GM12874 (cell line): Measurements from ENCODE around the gene DNAH17.

Experiments
- CTCF ChIP-seq: IDR thresholded peaks from 2 replicates; pipeline ENCODE4 v1.5.1; 2011; ENCODE audit warnings: low read depth, mild to moderate bottlenecking, control low read depth, low read length, moderate library complexity; ENCODE audit not compliant: insufficient read depth

DNAH17 gene, protein sequence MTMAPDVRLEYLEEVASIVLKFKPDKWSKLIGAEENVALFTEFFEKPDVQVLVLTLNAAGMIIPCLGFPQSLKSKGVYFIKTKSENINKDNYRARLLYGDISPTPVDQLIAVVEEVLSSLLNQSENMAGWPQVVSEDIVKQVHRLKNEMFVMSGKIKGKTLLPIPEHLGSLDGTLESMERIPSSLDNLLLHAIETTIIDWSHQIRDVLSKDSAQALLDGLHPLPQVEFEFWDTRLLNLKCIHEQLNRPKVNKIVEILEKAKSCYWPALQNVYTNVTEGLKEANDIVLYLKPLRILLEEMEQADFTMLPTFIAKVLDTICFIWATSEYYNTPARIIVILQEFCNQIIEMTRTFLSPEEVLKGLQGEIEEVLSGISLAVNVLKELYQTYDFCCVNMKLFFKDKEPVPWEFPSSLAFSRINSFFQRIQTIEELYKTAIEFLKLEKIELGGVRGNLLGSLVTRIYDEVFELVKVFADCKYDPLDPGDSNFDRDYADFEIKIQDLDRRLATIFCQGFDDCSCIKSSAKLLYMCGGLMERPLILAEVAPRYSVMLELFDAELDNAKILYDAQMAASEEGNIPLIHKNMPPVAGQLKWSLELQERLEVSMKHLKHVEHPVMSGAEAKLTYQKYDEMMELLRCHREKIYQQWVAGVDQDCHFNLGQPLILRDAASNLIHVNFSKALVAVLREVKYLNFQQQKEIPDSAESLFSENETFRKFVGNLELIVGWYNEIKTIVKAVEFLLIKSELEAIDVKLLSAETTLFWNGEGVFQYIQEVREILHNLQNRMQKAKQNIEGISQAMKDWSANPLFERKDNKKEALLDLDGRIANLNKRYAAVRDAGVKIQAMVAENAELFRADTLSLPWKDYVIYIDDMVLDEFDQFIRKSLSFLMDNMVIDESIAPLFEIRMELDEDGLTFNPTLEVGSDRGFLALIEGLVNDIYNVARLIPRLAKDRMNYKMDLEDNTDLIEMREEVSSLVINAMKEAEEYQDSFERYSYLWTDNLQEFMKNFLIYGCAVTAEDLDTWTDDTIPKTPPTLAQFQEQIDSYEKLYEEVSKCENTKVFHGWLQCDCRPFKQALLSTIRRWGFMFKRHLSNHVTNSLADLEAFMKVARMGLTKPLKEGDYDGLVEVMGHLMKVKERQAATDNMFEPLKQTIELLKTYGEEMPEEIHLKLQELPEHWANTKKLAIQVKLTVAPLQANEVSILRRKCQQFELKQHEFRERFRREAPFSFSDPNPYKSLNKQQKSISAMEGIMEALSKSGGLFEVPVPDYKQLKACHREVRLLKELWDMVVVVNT (N-terminal part only)

DNA sequence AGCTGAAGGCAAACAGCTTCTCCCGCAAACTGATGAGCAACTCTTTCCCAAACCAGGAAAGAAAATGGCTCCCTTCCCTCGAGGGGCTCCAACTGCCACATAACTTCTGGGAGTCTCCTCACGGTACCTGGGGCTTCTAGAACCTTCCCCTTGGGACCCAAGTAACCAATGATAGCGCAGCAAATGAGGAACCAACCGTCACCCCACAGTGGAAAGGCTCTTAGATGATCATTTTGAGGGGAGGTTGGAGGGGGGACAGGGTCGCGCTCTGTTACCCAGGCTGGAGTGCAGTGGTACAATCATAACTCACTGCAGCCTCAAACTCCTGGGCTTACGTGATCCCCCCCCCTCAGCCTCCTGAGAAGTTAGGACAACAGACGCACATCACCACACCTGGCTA, at the start of gene DNAH17:
TSS of gene DNAH17 (minus strand) at position 101 of the 400 bp plus-strand sequence. CDS start 2,339 bp downstream, outside the sequence.
- no peak for TF ChIP-seq CTCF

DNA sequence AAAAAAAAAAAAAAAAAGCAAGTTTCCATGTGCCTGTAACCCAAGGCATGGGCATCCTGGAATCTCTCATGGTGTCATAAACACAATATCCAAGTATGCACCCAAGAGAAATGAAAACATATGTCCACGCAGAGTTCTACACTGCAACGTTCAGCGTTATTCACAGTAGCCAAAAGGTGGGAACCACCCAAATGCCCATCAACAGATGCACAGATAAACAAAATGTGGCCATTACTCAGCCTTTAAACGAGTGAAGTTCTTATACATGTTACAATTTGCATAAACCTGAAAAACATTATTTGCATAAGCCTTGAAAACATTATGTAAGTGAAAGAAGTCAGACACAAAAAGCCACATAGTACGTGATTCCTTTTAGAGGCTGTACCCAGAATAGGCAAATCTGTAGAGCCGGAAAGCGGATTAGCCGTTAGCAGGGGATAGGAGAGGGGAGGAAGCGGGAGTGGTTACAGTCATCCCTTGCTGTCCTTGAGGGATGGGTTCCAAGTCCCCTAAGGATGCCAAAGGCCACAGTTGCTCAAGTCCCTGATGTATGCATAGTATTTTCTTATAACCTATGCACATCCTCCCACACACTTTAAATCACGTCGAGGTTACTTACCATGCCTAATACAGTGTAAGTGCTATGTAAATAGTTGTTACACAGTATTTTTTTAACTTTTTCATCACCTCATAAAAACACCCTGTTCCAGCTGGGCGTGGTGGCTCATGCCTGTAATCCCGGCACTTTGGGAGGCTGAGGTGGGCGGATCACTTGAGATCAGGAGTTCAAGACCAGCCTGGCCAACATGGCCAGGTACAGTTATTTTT, 47.3 kb upstream of the DNAH17 start:
- TF ChIP-seq CTCF: no peak

DNA sequence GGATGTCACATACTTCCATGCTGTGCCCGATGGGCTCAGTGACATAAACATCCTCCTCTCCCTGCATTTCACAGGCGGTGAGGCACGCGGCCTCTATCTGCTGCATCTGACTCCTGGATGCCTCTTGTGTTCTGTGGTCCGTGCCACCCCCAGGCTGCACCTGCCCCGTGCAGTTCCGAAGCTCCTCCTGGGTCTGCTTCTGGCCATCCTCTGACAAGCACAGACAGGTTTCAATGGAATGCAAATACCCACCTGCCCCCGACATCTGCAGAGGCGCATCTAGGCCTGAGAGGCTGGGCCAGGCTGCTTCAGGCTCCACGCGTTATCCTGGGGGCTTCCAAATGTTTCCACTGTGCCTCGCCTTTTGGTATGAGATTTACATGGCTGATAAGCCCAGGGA, 46.3 kb upstream of the DNAH17 start:
- no peak for TF ChIP-seq CTCF

DNA sequence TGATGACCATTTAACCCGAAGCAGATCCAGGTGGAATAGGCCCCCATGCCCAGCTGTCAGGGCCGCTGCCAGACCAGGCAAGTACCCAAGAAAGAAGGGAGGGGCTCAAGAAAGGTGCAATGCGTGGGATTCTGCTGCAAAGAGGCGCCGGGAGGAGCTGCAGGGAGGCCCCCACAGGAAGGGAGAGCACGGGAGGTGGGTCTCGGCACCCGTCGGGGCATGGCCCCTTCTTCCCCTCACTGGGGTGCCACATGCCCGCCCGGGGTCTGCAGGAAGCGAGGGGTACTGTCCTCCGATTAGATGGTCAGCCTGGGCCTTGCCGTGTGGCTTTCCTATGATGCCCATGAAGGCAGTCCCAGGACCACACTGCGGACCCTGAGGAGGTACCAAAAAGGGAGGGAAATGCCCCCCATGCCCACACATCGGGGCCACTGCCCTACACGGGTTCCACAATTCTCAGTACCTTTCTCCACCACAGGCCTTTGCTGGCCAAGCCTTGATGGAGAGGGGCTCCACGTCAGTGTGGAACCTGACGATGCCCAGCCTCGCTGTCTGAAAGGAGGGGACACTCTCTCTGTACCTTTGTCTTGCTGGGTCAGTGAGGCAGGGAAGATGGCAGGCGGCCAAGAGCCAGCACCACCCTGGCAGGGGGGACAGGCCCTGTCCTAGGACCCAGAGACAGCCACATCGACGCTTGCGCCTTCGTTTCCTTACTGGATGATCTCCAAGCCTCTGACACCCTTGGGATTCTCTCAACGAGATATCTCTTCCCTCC, 45.5 kb upstream of the DNAH17 start:
- no peak for TF ChIP-seq CTCF

DNA sequence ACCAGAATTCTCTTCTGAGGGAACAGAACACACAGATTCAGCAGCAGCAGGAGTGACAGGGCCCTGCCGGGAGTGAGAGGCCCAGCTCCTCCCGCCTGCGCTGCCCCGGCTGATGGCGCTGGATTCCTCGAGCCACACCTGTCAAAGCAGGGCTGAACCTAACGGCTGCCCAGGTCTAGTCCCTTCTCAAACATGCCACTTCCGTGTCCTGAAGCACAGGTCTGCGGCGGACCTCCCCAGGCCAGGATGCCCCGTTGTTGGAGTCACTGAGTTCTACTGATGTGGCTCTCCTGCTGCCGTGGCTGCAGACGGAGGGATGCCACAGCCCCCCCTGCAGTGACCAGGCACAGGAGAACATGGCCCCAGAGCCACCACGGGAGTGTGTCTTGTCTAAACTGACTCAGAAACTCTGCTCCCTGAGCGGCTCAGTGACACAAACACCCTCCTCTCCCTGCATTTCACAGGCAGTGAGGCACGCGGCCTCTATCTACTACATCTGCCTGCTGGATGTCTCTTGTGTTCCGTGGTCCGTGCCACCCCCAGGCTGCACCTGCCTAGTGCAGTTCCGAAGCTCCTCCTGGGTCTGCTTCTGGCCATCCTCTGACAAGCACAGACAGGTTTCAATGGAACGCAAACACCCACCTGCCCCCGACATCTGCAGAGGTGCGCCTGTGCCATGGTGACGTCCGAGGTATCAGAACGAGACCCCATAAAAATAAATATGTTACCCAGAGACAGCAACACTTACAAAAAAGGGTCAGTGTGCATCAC, 44.7 kb upstream of the DNAH17 start:
- TF ChIP-seq CTCF: no peak

- TF ChIP-seq CTCF: no peak
Observed at GRCh38 chr17:78620099-78620498, 42.9 kb upstream of the DNAH17 start.
